K562 (cell line): ENCODE results near the gene CPSF4L. TPM values are rescaled to one million over a fixed set of nuclear protein-coding genes. Genes with fewer than 3 reads are reported as not detected.

ENCODE experiments used
- ATAC-seq: fragments of 200-7000 bp; cut with Tn5 transposase; 3 replicates; pipeline ENCODE4 v1.9.1; 2020; ENCODE audit warnings: moderate library complexity
- BruUV-seq: library from RNA; stranded (reverse); fragments of 400-500 nt; replicated peaks from 2 replicates; lab custom pipeline; 2021; lab: Mats Ljungman, UMichigan
- CTCF ChIA-PET: fragments of 300-600 bp; formaldehyde crosslinking; extraction: SDS; loops from one replicate; lab custom pipeline; 2021; ENCODE audit warnings: low intra/inter-chr PET ratio; lab: Yijun Ruan, JAX
- POLR2A ChIA-PET: fragments of 300-600, 350-650 bp; sonication (Branson Sonifier 250); formaldehyde crosslinking; extraction: SDS; loops from one replicate; lab custom pipeline; 2021; ENCODE audit warnings: antibody characterized with exemption, inconsistent platforms; lab: Yijun Ruan, JAX
- DNase-seq, 4 experiments: peaks; one replicate each; pipeline versions ENCODE4 v3.0.0 to v3.0.0-alpha.2; 2011 to 2018; ENCODE audit warnings: low spot score in 3 of 4, mixed read lengths in 3 of 4; ENCODE audit errors: extremely low read depth in 1 of 4
- FAIRE-seq: peaks from 2 replicates; lab custom pipeline; 2011; peaks lifted over from hg19 to GRCh38; lab: Jason Lieb, UNC
- H2AFZ ChIP-seq: 2 replicates; pipeline ENCODE4 v1.6.0; 2011; ENCODE audit warnings: low read depth, low read length, control low read depth, inconsistent platforms
- H3K27ac ChIP-seq: fragments of 200-600 bp; 3 replicates; pipeline ENCODE4 v1.8.0; 2011; ENCODE audit warnings: low read depth, mild to moderate bottlenecking, control low read depth, inconsistent platforms, low read length, moderate library complexity, mixed read lengths; ENCODE audit errors: extremely low read depth
- H3K27me3 ChIP-seq, 2 experiments: fragments of 300-600 bp in 1 of 2; 2 replicates in 1 of 2; 3 replicates in 1 of 2; pipeline versions ENCODE4 v1.6.0 to v1.8.0; 2011; ENCODE audit warnings: inconsistent platforms in 2 of 2, low read length in 2 of 2, mild to moderate bottlenecking in 1 of 2, mixed read lengths in 1 of 2, moderate library complexity in 1 of 2; ENCODE audit not compliant: control insufficient read depth in 2 of 2, insufficient read depth in 2 of 2
- H3K36me3 ChIP-seq: fragments of 300-600 bp; 3 replicates; pipeline ENCODE4 v1.8.0; 2011; ENCODE audit warnings: mild to moderate bottlenecking, low read length, inconsistent platforms; ENCODE audit not compliant: control insufficient read depth, insufficient read depth
- H3K4me1 ChIP-seq, 2 experiments: fragments of 200-600 bp in 1 of 2; replicated peaks in 1 of 2; 2 replicates in 1 of 2; 3 replicates in 1 of 2; pipeline versions ENCODE4 v1.5.1 to v1.8.0; 2011; ENCODE audit warnings: inconsistent platforms in 2 of 2, low read length in 2 of 2, mild to moderate bottlenecking in 1 of 2, mixed read lengths in 1 of 2, moderate library complexity in 1 of 2; ENCODE audit not compliant: control insufficient read depth in 2 of 2, insufficient read depth in 2 of 2
- H3K4me2 ChIP-seq: 2 replicates; pipeline ENCODE4 v1.6.1; 2011; ENCODE audit warnings: low read length, control low read depth, inconsistent platforms, mixed read lengths; ENCODE audit not compliant: insufficient read depth
- H3K4me3 ChIP-seq: fragments of 200-600 bp; sonication (generic), shearing (Covaris generic); 2 replicates; pipeline ENCODE4 v1.5.1; 2016; ENCODE audit warnings: control low read depth, inconsistent platforms
- H3K79me2 ChIP-seq: fragments of 200-600 bp; 3 replicates; pipeline ENCODE4 v1.8.0; 2011; ENCODE audit warnings: low read length, inconsistent platforms; ENCODE audit not compliant: control insufficient read depth, insufficient read depth
- H3K9ac ChIP-seq, 2 experiments: 2 replicates each; pipeline versions ENCODE4 v1.6.0 to v1.6.1; 2011; ENCODE audit warnings: low read depth in 2 of 2, low read length in 2 of 2, control low read depth in 1 of 2, inconsistent platforms in 1 of 2, mild to moderate bottlenecking in 1 of 2, mixed read lengths in 1 of 2; ENCODE audit not compliant: insufficient read depth in 1 of 2
- H3K9me1 ChIP-seq: one replicate; pipeline ENCODE4 v1.6.0; 2011; ENCODE audit warnings: inconsistent platforms, mild to moderate bottlenecking, low read length, moderate library complexity; ENCODE audit not compliant: control insufficient read depth, insufficient read depth
- H3K9me3 ChIP-seq: replicated peaks from 2 replicates; pipeline ENCODE4 v1.5.1; 2011; ENCODE audit warnings: low read depth, low read length, inconsistent platforms; ENCODE audit not compliant: control insufficient read depth, insufficient read depth
- H4K20me1 ChIP-seq: replicated peaks from 2 replicates; pipeline ENCODE4 v1.6.1; 2011; ENCODE audit warnings: low read length, inconsistent platforms, mixed read lengths; ENCODE audit not compliant: control insufficient read depth, insufficient read depth
- ETV1 ChIP-seq: fragments of 450-650 bp; conservative IDR thresholded peaks from 2 replicates; pipeline ENCODE4 v1.6.1; 2016; ENCODE audit warnings: missing genetic modification characterization, control low read depth, low read depth, missing compliant biosample characterization
- NRF1 ChIP-seq, 2 experiments: fragments of 450-650 bp; IDR thresholded peaks in 1 of 2; conservative IDR thresholded peaks in 1 of 2; 2 replicates each; pipeline ENCODE4 v1.6.1; 2014; ENCODE audit warnings: mild to moderate bottlenecking in 2 of 2
- PHF20 ChIP-seq: fragments of 450-650 bp; IDR thresholded peaks from 2 replicates; pipeline ENCODE4 v1.6.1; 2018; ENCODE audit not compliant: partially characterized antibody
- RAD21 ChIP-seq, 2 experiments: fragments of 250-450 bp in 1 of 2; fragments of 450-650 bp in 1 of 2; sonication (Bioruptor Pico) in 1 of 2; formaldehyde crosslinking in 1 of 2; IDR thresholded peaks in 1 of 2; conservative IDR thresholded peaks in 1 of 2; 2 replicates each; pipeline versions ENCODE4 v1.4.0 to v1.8.0; 2020 to 2022; ENCODE audit warnings: mild to moderate bottlenecking in 2 of 2, moderate library complexity in 1 of 2
- WGBS: fragments of 100-300 bp; shearing (Covaris generic); methylation state at CpG from one replicate; pipeline ENCODE4 v1.1.6; 2016; ENCODE audit warnings: low coverage, mixed read lengths; ENCODE audit not compliant: insufficient coverage; ENCODE audit errors: missing lambda C conversion rate; 5-methylcytosine and 5-hydroxymethylcytosine counted together
- in situ Hi-C: fragments of 300-500 bp; cut with MboI; formaldehyde crosslinking; loops from 4 replicates; pipeline ENCODE4 v1.15.0; 2018; ENCODE audit warnings: inconsistent platforms, mixed read lengths
- intact Hi-C: fragments of 100-400 bp; cut with micrococcal nuclease; formaldehyde crosslinking; loops from 2 replicates; pipeline ENCODE4 v1.14.2; 2022
- polyA plus RNA-seq, 8 experiments: library from polyadenylated mRNA; depleted of rRNA in 4 of 8; stranded (reverse) in 5 of 8; unstranded in 3 of 8; fragments of >200 nt; fragmentation: Nextera tagmentation in 2 of 8; fragmentation: Illumina TruSeq in 1 of 8; extraction: Ambion mirVana in 2 of 8; extraction: Trizol in 1 of 8; gene quantifications; 2 replicates each; pipeline versions ENCODE4 v1.2.1 to v1.2.3, GENCODE V29; 2011 to 2014; ENCODE audit warnings: inconsistent platforms in 1 of 8, missing spikeins in 1 of 8
- total RNA-seq, 7 experiments: library from RNA; depleted of rRNA in 6 of 7; stranded (reverse); fragments of >200 nt in 6 of 7; fragmentation: Illumina TruSeq in 2 of 7; extraction: Trizol in 2 of 7; gene quantifications; 2 replicates each; pipeline versions ENCODE4 v1.2.1 to v1.2.3, GENCODE V29; 2011 to 2021; ENCODE audit warnings: low replicate concordance in 1 of 7
- TF ChIP-seq, protein P1 (sequence below), 2 experiments: fragments of 450-650 bp; formaldehyde crosslinking in 1 of 2; IDR thresholded peaks; 2 replicates each; pipeline versions ENCODE4 v1.4.0 to v1.6.1; 2014 to 2020; ENCODE audit warnings: mild to moderate bottlenecking in 2 of 2, borderline replicate concordance in 1 of 2, low read depth in 1 of 2
- TF ChIP-seq, protein P2 (sequence below), 3 experiments: IDR thresholded peaks in 2 of 3; conservative IDR thresholded peaks in 1 of 3; 2 replicates each; pipeline ENCODE4 v1.5.1; 2011 to 2012; ENCODE audit warnings: low read length in 3 of 3, mild to moderate bottlenecking in 3 of 3, control low read depth in 2 of 3, improper control_type of control experiment in 1 of 3, inconsistent platforms in 1 of 3, low read depth in 1 of 3, mixed read lengths in 1 of 3, moderate library complexity in 1 of 3; ENCODE audit not compliant: insufficient read depth in 2 of 3

The CPSF4L gene
- total and polyA plus RNA-seq, 9 of the 15 experiments (the other 6 are each of a cell fraction or from before 2014, with no cell fraction given) = not detected

DNA sequence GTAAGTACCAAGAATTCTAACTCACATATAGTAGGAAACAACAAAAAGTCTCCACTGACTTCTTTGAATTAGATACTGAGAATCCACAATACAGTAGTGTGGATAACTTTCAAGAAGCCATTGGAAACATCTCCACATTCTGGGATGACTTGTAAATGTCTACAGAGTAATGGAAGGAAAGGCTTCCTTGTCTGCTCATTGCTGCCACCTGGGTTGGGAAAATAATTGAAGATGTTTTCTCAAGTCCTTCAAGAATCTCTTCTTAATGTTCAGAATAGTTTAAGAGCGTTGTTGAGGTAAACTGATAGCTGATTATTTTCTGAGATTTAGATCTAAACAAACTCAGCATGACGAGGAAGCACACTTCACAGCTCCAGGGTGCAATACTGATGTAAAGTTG, 14.0 kb downstream of the CPSF4L start:
- 81% methylated on average over 2 of the region's 2 CpGs for WGBS
- ChIA-PET CTCF (interaction anchor here (0.7 to 1.9 kb wide), 4 partner anchors 38 to 690 kb away, joined by 3 to 9 read pairs (median 4); no protein-coding TSS in a partner anchor), POLR2A (interaction anchor here (0.9 to 1.3 kb wide), 3 partner anchors 11 to 126 kb away, joined by 3 to 4 read pairs (median 3); partner anchors contain the start of gene CPSF4L)
- BruUV-seq = no TSS peak
- Histone ChIP-seq H3K9ac (no peak overlapping the region), H3K27ac (no peak overlapping the region), H3K4me1 (no peaks in the 10 kb centered on the region), H3K9me1 (no peaks in the 10 kb centered on the region), H2AFZ (no peak overlapping the region), H3K36me3 (peaks cover 35% of the 10 kb centered on the region; the same call in 2 of the 3 replicates), H4K20me1 (0 out of 2 replicates have a peak, but pooled peaks cover 3% of the 10 kb centered on the region), H3K4me3 (no peak overlapping the region), H3K79me2 (no peaks in the 10 kb centered on the region), H3K4me2 (no peak overlapping the region), H3K9me3 (no peaks in the 10 kb centered on the region), H3K27me3 (peaks cover 4 to 9% of the 10 kb centered on the region in 2 experiments; a peak in 3 of 5 replicates)
- no peak for ATAC-seq
- intact Hi-C loops (no loop called here), in situ Hi-C loops (no loop called here)
- TF ChIP-seq, protein P1, sequence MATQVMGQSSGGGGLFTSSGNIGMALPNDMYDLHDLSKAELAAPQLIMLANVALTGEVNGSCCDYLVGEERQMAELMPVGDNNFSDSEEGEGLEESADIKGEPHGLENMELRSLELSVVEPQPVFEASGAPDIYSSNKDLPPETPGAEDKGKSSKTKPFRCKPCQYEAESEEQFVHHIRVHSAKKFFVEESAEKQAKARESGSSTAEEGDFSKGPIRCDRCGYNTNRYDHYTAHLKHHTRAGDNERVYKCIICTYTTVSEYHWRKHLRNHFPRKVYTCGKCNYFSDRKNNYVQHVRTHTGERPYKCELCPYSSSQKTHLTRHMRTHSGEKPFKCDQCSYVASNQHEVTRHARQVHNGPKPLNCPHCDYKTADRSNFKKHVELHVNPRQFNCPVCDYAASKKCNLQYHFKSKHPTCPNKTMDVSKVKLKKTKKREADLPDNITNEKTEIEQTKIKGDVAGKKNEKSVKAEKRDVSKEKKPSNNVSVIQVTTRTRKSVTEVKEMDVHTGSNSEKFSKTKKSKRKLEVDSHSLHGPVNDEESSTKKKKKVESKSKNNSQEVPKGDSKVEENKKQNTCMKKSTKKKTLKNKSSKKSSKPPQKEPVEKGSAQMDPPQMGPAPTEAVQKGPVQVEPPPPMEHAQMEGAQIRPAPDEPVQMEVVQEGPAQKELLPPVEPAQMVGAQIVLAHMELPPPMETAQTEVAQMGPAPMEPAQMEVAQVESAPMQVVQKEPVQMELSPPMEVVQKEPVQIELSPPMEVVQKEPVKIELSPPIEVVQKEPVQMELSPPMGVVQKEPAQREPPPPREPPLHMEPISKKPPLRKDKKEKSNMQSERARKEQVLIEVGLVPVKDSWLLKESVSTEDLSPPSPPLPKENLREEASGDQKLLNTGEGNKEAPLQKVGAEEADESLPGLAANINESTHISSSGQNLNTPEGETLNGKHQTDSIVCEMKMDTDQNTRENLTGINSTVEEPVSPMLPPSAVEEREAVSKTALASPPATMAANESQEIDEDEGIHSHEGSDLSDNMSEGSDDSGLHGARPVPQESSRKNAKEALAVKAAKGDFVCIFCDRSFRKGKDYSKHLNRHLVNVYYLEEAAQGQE (IDR thresholded peaks at IDR 0.05; ENCODE audit: borderline replicate concordance) = peak; percentile 17; the same call in 1 of the 2 replicates
- TF ChIP-seq, protein P1 (CRISPR knock-in tag; IDR thresholded peaks at IDR 0.05; ENCODE audit: low read depth) = no peak
- TF ChIP-seq ETV1 (tag) (no peak), PHF20 (no peak), NRF1 (conservative IDR thresholded peaks at IDR 0.05 in 1 of 2, IDR thresholded peaks at IDR 0.05 in 1 of 2) (no peak), RAD21 (CRISPR knock-in tag; conservative IDR thresholded peaks at IDR 0.05 in 1 of 2, IDR thresholded peaks at IDR 0.05 in 1 of 2) (peak; percentile 37 to 53)
- TF ChIP-seq, protein P2, sequence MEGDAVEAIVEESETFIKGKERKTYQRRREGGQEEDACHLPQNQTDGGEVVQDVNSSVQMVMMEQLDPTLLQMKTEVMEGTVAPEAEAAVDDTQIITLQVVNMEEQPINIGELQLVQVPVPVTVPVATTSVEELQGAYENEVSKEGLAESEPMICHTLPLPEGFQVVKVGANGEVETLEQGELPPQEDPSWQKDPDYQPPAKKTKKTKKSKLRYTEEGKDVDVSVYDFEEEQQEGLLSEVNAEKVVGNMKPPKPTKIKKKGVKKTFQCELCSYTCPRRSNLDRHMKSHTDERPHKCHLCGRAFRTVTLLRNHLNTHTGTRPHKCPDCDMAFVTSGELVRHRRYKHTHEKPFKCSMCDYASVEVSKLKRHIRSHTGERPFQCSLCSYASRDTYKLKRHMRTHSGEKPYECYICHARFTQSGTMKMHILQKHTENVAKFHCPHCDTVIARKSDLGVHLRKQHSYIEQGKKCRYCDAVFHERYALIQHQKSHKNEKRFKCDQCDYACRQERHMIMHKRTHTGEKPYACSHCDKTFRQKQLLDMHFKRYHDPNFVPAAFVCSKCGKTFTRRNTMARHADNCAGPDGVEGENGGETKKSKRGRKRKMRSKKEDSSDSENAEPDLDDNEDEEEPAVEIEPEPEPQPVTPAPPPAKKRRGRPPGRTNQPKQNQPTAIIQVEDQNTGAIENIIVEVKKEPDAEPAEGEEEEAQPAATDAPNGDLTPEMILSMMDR (IDR thresholded peaks at IDR 0.05 in 2 of 3, conservative IDR thresholded peaks at IDR 0.05 in 1 of 3; ENCODE audit: insufficient read depth in 2 of 3, low read depth in 1 of 3, low read length in 3 of 3) = peak in 2 of 3 experiments; percentile 18 to 47; a peak in 2 of 6 replicates
- FAIRE-seq = no peak
- no peak for DNase-seq
